ENCODE measurements around the gene PAQR4.

DNA sequence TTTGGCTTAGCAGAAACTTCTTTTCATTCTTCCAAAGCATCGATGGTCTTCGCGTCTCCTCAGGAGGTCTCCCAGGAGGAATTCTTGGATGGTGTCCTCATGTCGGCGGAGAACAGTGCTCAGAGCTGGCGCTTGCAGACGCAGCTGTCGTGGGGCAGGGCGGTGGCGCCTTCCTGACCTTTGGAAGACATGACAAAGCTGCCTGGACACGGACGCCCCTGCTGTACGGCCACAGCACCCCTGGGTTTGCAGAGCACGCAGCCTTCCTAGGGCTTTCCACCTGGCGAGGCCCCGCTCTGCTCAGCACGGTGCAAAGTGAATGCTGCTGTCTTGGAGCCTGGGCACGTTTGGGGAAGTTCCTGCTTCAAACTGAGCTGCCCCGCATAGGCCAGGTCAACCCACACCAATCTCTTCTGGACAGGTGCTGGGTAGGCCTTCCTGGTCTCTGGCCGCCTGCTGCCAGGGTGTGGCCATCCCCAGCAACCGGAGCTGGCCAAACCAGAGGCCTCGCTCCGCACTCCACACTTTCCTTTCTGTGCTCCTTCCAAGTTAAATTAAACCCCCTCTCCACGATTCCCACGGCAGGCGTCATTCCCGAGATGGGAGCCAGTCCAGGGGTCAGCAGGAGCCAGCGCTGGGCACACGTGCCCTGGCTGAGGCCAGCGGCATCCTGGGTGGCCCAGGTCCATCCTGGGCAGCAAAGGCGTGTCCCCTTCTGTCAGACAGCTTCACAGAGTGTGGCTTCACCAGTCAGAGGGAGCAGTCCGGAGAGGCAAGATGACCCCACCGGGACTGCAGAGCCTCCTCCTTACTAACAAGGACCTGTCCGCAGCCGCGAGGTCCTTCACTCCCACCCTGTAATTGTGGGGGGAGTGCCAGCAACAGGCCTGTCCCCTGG is 20.1 kb upstream of the PAQR4 start:
- TF ChIP-seq, protein P1, sequence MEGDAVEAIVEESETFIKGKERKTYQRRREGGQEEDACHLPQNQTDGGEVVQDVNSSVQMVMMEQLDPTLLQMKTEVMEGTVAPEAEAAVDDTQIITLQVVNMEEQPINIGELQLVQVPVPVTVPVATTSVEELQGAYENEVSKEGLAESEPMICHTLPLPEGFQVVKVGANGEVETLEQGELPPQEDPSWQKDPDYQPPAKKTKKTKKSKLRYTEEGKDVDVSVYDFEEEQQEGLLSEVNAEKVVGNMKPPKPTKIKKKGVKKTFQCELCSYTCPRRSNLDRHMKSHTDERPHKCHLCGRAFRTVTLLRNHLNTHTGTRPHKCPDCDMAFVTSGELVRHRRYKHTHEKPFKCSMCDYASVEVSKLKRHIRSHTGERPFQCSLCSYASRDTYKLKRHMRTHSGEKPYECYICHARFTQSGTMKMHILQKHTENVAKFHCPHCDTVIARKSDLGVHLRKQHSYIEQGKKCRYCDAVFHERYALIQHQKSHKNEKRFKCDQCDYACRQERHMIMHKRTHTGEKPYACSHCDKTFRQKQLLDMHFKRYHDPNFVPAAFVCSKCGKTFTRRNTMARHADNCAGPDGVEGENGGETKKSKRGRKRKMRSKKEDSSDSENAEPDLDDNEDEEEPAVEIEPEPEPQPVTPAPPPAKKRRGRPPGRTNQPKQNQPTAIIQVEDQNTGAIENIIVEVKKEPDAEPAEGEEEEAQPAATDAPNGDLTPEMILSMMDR (IDR thresholded peaks at IDR 0.05), result no peak
- TF ChIP-seq ZFX (IDR thresholded peaks at IDR 0.05; ENCODE audit: borderline replicate concordance), result no peak
